ENCODE measurements around the gene CCDC70.
A peak's percentile ranks its signal among the peaks of the same experiment; 100 is the strongest.

CCDC70 gene

DNA sequence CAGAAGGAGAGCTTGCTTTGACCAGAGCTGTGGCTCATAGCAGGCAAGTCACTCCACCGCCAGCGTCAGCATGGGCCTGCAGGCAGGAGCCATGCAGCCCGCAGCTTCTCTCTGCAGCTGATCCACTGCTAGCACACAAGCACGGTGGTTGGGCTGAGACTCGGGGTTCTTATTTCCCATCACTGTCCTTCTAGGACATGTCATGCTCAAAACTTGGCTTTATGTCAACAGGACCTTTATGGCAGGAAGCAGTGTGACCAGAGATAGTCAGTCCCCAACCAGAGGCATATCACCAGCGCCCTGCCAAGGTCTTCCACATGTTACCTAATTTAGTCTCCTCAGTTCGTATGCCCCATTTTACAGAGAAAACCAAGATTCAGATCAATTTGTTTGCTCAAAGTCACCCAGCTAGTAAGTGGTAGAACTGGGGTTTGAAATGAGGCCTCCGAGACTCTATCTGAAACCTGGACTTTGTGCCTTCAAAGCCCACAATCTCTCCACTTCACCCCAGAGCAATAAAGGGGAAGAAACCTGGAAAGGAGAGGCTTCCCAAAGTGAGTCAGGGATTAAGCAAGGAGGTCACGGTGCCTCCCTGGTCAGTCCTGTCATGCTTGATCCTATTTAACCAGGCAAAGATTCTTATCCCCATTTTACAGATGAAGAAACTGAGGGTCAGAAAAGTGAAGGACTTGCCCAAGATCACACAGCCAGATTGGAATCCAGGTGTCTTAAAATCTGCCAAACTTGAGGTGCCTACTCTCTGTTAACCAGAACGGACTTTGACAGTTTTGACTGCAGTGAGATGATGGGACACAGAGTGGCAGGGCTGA lies 21.8 kb upstream of the CCDC70 start:
- FAIRE-seq (no peak), DNase-seq (ENCODE audit: insufficient read length, low spot score) (no peak)
- TF ChIP-seq, protein P1, sequence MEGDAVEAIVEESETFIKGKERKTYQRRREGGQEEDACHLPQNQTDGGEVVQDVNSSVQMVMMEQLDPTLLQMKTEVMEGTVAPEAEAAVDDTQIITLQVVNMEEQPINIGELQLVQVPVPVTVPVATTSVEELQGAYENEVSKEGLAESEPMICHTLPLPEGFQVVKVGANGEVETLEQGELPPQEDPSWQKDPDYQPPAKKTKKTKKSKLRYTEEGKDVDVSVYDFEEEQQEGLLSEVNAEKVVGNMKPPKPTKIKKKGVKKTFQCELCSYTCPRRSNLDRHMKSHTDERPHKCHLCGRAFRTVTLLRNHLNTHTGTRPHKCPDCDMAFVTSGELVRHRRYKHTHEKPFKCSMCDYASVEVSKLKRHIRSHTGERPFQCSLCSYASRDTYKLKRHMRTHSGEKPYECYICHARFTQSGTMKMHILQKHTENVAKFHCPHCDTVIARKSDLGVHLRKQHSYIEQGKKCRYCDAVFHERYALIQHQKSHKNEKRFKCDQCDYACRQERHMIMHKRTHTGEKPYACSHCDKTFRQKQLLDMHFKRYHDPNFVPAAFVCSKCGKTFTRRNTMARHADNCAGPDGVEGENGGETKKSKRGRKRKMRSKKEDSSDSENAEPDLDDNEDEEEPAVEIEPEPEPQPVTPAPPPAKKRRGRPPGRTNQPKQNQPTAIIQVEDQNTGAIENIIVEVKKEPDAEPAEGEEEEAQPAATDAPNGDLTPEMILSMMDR (IDR thresholded peaks at IDR 0.05; ENCODE audit: insufficient read depth, missing control alignments), result no peak

DNA sequence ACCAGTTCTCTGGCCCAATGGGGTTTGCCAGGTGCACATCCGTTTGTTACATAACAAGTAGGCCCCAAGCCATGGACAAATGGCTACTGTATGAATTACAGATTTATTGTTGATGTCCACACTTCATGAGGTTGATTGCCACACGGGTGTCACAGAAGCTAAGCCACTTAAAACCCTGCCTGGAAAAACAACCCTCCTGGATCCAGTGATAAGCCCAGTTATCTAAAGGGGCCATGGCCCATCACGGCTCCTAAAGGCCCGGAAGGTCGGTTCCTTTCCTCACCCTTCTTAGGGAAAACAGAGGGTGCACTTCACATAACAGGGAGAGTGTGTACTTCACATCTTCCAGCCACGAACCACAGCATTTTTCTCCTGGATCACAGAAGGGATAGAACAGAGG lies 20.9 kb upstream of the CCDC70 start:
- FAIRE-seq, result no peak
- TF ChIP-seq, protein P1 (IDR thresholded peaks at IDR 0.05; ENCODE audit: insufficient read depth, missing control alignments), result no peak
- no peak for DNase-seq (ENCODE audit: insufficient read length, low spot score)

DNA sequence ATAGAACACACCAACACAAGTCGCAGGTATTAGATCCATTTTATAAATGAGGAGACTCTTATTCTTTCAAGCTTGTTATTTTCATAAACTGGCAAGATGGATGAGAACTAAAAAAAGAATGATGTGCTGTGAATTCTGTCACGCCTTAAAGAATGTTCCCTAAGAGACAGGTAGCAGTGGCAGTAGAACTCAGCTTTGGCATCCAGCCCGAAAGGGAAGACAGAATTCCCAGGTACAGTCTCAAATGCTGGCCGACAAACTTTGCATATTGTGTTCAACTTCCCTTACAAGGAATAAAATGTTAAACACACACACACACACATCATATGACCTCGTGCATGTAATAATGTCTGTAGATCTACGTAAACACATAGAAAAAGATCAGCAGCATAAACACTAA lies 20.0 kb upstream of the CCDC70 start:
- TF ChIP-seq, protein P1 (IDR thresholded peaks at IDR 0.05; ENCODE audit: insufficient read depth, missing control alignments), result no peak
- FAIRE-seq, result no peak
- no peak for DNase-seq (ENCODE audit: insufficient read length, low spot score)

DNA sequence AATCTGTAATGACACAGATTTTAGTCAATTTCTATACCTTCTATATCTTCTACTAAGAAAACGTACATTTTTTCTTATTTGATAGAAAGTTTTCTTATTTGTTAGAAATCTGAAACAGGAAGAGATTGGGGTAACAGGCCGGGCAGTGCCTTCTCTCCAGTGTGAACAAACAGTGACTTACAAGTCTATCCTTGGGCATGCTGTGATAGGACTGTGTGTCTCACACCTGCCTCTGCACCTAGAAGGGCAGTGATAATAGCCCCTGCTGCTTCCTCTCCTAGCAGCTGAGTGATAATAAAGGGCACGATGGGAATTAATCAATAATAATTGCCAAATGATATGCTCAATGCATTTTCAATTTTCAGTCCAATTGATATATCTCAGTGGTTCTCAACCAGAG lies 18.2 kb upstream of the CCDC70 start:
- TF ChIP-seq, protein P1 (IDR thresholded peaks at IDR 0.05; ENCODE audit: insufficient read depth, missing control alignments), result no peak
- no peak for FAIRE-seq
- no peak for DNase-seq (ENCODE audit: insufficient read length, low spot score)

DNA sequence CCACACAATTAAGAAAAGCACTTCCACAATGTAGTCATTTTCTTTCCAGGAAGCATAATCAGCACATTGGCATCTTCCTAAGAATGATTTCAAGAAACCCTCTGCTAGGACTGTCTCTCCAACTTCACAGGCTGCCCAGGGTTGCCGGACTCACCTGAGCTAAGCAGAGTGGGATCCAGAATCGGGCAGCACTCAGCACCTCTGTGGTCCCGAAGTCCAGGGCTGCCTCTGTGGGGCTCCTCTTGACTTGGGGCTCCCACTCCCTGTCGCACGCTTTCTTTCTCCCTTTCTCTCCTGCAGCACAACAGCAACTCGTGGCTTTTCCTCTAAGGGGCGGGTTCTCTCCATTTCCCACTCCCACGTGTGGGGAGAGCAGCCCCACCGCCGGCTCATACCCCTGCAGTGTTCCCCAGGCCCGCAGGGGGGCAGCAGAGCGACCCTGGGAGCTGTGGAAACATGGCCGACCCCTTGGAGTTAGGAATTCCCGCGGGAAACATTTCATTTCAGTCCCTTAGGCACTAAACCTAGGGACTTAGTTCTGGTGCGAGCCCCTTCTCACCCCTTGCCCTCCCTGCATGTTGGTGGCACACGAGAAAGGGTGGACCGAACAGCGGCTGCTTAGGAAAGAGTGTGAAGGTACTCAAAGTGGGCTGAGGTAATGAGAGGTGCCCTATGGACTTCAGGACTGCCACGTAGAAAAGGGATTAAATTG lies 16.8 kb upstream of the CCDC70 start, which contains the start of gene TMEM272:
TSS of gene TMEM272 (minus strand) at position 316 of the 712 bp plus-strand sequence. CDS start 6,647 bp downstream, outside the sequence.
- FAIRE-seq, result no peak
- TF ChIP-seq, protein P1 (IDR thresholded peaks at IDR 0.05; ENCODE audit: insufficient read depth, missing control alignments), result peak; percentile 68
- peak; percentile 83 for DNase-seq (ENCODE audit: insufficient read length, low spot score)

DNA sequence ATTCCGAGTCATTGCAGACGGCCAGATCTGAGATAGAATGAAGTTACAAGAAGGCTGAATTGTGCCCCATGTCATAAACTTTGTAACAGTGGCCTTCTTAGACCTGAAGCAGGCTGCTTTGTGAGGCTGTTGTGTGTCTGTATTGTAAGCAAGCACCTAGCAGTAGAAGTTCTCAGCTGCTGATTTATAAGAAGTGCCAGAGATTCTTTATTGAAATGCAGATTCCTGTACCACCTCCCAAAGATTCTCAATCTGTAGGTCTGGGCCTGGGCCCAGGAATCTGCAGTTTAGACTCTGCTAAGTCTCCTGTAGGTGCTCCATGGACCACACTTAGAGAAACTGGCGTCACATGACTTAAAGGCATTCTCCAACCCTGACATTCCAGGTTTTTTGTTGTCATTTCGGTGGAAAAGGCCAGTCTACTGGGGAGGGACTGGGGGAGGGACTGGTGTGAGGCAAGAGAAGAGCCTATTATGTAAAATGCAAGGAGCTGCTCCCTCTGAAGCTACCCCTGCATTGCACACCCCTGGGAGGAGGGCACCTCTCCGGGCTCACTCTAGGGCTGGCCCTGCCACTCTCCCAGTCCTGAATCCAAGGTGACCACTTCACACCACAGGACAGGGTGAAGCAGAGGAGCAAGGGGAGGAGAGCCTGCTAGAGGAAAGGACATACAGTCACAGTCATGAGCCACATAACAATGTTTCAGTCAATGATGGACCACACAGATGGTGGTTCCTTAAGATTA lies 16.0 kb upstream of the CCDC70 start:
- TF ChIP-seq, protein P1 (IDR thresholded peaks at IDR 0.05; ENCODE audit: insufficient read depth, missing control alignments), result no peak
- FAIRE-seq (no peak), DNase-seq (ENCODE audit: insufficient read length, low spot score) (no peak)

Data from D721Med (cell line).